DMS114 treated with DMSO at 0.1 percent for 48 hours (cell line): Measurements from ENCODE around the gene FOS.
"Not testable (repeated sequence)": the region's sequence is repeated elsewhere in the genome, so short reads cannot be mapped to it uniquely, and the experiment has no call there.

Experiments
- DNase-seq: peaks from one replicate; lab custom pipeline; 2025; ENCODE audit not compliant: unreplicated experiment; lab: John Stamatoyannopoulos, UW

The FOS gene

GRCh38 chr14:75275598-75275997, 3.0 kb upstream of the FOS start:
- DNase-seq, result no peak

GRCh38 chr14:75277008-75277814, 1.4 kb upstream of the FOS start:
- DNase-seq, result peak; percentile 18

DNA sequence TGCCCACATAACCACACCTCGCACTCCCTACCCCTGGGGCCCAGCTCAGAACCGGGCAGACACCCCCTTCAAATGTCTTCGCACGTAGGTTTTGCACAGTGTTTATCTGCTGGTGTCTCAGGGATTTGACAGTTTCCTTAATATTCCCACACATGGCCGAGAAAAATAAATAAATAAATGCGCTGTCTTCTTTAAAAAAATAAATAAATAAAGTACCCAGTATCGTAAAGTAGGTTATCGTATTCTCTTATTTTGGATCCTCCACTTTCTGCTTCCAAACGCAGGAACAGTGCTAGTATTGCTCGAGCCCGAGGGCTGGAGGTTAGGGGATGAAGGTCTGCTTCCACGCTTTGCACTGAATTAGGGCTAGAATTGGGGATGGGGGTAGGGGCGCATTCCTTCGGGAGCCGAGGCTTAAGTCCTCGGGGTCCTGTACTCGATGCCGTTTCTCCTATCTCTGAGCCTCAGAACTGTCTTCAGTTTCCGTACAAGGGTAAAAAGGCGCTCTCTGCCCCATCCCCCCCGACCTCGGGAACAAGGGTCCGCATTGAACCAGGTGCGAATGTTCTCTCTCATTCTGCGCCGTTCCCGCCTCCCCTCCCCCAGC, 710 bp upstream of the FOS start:
- peak; percentile 48 for DNase-seq

DNA sequence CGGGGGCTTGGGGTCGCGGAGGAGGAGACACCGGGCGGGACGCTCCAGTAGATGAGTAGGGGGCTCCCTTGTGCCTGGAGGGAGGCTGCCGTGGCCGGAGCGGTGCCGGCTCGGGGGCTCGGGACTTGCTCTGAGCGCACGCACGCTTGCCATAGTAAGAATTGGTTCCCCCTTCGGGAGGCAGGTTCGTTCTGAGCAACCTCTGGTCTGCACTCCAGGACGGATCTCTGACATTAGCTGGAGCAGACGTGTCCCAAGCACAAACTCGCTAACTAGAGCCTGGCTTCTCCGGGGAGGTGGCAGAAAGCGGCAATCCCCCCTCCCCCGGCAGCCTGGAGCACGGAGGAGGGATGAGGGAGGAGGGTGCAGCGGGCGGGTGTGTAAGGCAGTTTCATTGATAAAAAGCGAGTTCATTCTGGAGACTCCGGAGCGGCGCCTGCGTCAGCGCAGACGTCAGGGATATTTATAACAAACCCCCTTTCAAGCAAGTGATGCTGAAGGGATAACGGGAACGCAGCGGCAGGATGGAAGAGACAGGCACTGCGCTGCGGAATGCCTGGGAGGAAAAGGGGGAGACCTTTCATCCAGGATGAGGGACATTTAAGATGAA, 630 bp downstream of the FOS start:
- DNase-seq, result peak; percentile 10

GRCh38 chr14:75279763-75280290, 1.2 kb downstream of the FOS start:
- DNase-seq, result no peak

GRCh38 chr14:75280291-75280830, 1.7 kb downstream of the FOS start:
- no peak for DNase-seq

DNA sequence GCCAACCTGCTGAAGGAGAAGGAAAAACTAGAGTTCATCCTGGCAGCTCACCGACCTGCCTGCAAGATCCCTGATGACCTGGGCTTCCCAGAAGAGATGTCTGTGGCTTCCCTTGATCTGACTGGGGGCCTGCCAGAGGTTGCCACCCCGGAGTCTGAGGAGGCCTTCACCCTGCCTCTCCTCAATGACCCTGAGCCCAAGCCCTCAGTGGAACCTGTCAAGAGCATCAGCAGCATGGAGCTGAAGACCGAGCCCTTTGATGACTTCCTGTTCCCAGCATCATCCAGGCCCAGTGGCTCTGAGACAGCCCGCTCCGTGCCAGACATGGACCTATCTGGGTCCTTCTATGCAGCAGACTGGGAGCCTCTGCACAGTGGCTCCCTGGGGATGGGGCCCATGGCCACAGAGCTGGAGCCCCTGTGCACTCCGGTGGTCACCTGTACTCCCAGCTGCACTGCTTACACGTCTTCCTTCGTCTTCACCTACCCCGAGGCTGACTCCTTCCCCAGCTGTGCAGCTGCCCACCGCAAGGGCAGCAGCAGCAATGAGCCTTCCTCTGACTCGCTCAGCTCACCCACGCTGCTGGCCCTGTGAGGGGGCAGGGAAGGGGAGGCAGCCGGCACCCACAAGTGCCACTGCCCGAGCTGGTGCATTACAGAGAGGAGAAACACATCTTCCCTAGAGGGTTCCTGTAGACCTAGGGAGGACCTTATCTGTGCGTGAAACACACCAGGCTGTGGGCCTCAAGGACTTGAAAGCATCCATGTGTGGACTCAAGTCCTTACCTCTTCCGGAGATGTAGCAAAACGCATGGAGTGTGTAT, 2.4 kb downstream of the FOS start:
- DNase-seq, result no peak

- DNase-seq, result no peak
Measured at GRCh38 chr14:75281654-75282019, 3.0 kb downstream of the FOS start.

DNA sequence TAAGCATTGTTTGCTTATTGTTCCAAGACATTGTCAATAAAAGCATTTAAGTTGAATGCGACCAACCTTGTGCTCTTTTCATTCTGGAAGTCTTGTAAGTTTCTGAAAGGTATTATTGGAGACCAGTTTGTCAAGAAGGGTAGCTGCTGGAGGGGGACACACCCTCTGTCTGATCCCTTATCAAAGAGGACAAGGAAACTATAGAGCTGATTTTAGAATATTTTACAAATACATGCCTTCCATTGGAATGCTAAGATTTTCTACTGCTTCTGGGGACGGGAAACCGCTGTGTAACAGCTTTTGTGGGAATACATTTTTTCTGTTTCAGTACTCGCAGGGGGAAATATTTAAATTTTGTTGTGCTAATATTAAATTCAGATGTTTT, 3.5 kb downstream of the FOS start:
- no peak for DNase-seq

DNA sequence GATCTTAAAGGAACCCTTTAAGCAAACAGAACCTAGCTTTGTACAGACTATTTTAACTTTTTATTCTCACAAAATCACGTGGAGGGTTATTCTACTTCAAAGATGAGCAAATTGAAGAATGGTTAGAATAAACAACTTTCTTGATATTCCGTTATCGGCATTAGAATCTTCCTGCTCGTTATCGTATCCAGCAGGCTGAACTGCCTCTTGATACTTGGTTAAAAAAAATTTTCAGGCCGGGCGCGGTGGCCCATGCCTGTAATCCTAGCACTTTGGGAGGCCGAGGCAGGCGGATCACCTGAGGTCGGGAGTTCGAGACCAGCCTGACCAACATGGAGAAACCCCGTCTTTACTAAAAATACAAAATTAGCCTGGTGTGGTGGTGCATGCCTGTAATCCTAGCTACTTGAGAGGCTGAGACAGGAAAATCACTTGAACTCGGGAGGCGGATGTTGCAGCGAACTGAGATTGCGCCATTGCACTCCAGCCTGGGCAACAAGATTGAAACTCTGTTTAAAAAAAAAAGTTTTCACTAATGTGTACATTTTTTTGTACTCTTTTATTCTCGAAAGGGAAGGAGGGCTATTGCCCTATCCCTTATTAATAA, 4.0 kb downstream of the FOS start:
- DNase-seq, result not testable (repeated sequence)

- no peak for DNase-seq
Measured at GRCh38 chr14:75283162-75283832, 4.7 kb downstream of the FOS start.

GRCh38 chr14:75283833-75284563, 5.4 kb downstream of the FOS start:
- DNase-seq, result no peak

DNA sequence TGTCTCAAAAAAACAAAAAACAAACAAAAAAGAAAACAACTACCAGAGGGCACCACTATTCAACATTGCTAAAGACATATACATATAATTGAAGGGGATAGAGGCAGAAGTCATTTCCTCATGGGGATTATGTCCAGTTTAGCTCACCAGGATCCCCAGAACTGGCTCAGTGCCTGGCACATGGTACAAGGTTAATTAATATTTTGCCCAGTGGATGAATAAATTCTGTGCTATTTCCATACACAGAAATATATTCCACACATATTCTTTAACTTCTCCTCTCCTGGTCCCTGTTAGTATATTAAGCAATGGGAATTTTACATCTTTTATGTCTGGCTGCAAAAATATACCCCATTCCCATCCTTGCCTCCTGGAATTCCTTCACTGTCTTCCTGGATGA, 6.7 kb downstream of the FOS start:
- no peak for DNase-seq

DNA sequence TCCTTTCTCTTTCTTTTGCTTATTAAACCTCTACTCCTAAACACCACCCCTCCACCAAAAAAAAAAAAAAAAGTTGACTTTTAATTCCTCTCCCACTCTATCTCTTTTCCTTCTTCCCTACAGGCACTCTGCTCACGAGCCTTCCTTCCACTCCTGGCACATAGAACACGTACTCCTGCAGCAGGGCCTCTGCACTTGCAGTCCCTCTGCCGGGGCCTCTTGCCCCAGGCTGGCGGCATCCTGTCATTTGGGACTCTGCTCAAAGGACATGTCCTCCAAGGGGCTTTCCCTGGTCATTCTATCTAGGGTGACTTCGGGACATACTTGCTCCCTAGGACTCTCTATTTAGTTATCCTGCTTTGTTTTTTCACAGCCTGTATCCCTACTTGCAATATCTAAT, 7.7 kb downstream of the FOS start:
- no peak for DNase-seq

- DNase-seq, result no peak
Measured at GRCh38 chr14:75289840-75290388, 11.3 kb downstream of the FOS start.

DNA sequence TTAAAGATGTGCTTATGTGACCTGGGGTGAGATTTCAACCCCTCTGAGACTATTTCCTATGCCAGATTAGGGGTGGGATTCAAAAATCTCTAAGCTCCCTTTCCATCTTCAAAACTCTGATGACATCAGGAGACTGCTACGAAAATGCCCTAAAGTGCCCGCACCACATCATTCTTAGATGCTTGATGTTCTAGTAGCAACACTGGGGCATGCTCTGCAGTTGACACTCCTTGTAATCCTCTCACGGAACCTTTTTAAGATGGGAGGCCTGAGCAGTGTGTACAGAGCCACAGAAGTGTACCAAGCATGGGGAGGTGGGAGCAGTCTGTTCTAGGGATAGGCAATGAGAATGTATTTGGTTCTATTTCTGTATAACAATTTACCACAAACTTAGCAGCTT, 12.2 kb downstream of the FOS start:
- no peak for DNase-seq

DNA sequence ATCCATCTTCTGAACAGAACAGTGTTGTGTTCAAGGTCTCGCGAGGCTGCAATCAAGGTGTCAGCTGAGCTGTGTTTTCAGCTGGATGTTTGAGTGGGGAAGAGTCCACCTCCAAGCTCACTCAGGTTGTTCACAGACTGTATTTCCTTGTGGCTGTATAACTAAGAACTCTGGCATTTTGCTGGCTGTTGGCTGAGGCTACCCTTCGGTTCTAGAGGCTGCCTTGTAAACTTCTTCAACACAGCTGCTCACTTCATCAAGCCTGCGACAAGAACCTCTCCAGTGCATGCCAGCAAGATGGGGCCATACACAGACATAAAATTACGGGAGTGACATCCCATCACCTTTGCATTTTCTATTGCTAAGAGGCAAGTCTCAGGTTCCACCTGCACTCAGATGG, 12.7 kb downstream of the FOS start:
- DNase-seq, result no peak

DNA sequence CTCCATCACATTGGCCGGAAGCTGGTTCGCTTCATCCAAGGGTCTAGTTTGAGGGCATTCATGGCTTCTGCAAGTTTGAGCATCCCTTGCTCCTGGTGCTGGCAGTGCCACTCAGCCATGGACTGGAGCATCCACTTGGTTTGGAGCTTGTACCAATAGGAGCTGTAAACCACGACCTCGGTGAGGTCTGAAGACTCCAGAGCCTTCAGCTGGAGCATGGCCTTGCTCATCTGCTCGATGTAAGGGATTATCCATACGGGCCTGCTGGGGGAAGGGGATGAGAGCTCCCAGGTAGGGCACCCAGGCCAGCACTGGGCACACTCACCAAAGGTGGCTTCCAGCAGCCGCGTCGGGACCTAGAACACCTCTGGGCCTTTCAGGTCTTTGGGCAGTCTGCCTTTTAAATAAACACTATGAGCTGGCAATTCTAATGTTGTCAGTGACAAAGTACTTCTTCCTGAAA, 13.5 kb downstream of the FOS start:
- DNase-seq, result no peak

DNA sequence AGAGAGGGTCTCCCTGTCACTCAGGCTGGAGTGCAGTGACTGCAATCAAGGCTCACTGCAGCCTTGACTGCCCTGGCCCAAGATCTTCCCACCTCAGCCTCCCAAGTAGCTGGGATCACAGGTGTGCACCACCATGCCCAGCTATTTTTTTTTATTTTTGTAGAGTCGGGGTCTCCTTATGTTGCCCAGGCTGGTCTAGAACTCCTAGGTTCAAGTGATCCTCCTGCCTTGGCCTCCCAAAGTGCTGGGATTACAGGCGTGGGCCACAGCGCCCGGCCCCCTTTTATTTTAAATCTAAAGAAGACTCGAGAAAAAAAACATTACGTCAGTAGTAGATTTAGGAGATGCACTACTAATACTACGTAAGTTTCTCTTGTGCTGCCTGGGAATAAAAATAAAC, 14.3 kb downstream of the FOS start:
- no peak for DNase-seq
